Immature natural killer cell (primary cell): ENCODE data around the gene RASD1. TPM values are rescaled to one million over a fixed set of nuclear protein-coding genes. Genes with fewer than 3 reads are reported as not detected.

Experiments used
- DNase-seq, 3 donors: peaks; one replicate each; pipeline ENCODE4 v3.0.0; 2022; ENCODE audit warnings: mixed read lengths in 1 of 3
- H3K27ac Mint-ChIP-seq, 6 donors: one replicate each; pipeline ENCODE4 v1.8.0; 2020; ENCODE audit warnings: mixed read lengths in 6 of 6, mild to moderate bottlenecking in 5 of 6, inconsistent platforms in 4 of 6, moderate library complexity in 3 of 6
- H3K27me3 Mint-ChIP-seq, 3 donors: one replicate each; pipeline ENCODE4 v1.8.0; 2020 to 2021; ENCODE audit warnings: low read depth in 3 of 3, mild to moderate bottlenecking in 3 of 3, mixed read lengths in 3 of 3, moderate library complexity in 3 of 3, inconsistent platforms in 1 of 3
- H3K36me3 Mint-ChIP-seq, 3 donors: one replicate each; pipeline ENCODE4 v1.8.0; 2020; ENCODE audit warnings: mixed read lengths in 3 of 3, inconsistent platforms in 2 of 3, mild to moderate bottlenecking in 2 of 3
- H3K4me1 Mint-ChIP-seq, 2 donors: one replicate each; pipeline ENCODE4 v1.8.0; 2020; ENCODE audit warnings: inconsistent platforms in 2 of 2, mild to moderate bottlenecking in 2 of 2, mixed read lengths in 2 of 2, moderate library complexity in 1 of 2
- H3K4me3 Mint-ChIP-seq, 5 donors: one replicate each; pipeline ENCODE4 v1.8.0; 2020; ENCODE audit warnings: mild to moderate bottlenecking in 5 of 5, mixed read lengths in 5 of 5, inconsistent platforms in 3 of 5, moderate library complexity in 3 of 5
- H3K9me3 Mint-ChIP-seq, 6 donors: one replicate each; pipeline ENCODE4 v1.8.0; 2020; ENCODE audit warnings: mild to moderate bottlenecking in 6 of 6, mixed read lengths in 6 of 6, inconsistent platforms in 4 of 6, moderate library complexity in 3 of 6
- polyA plus RNA-seq, 3 donors: library from polyadenylated mRNA; unstranded; fragments of 300-500 nt; fragmentation: Illumina TruSeq; gene quantifications; one replicate each; pipeline ENCODE4 v1.2.3, GENCODE V29; 2021

RASD1 gene
- polyA plus RNA-seq, 3 donors from 2014 or later, result 0.43 to 1.2 (median 0.96) TPM

DNA sequence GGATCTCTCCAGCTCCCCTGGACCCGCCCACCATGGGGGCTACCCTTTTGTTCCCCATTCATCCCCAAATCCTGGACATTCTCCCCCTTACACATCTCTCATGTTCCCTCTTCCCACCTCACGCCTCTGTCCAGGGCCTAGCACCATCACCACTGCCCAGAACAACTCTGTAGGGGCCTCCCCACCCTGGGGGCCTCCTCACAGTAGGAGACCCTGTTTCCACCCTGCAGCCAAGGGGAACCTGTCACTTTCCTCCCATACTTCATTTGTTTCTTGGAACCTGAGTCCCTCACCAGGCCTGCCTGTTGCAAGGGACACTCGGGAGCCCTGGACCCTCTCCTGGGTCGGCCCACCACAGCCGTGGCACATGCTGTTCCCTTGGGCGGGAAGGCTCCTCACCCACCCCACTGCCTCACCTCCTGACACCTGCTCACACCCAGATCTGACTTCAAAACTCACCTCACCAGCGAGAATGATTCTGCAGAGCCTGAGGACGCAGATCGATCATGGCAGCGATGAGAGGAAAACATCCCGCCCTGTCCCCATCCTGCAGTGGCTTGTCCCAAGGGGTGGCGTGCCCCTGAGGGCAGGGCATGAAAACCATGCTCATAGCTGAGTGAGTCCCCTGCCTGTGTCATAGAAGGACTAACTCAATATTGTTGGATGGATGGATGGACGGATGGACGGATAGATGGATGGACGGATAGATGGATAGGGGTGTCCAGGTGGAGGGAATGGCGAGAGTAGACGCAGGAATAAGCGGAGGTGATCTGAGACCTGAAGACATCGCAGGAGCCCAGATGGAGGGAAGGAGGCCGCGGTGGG is 6.8 kb upstream of the RASD1 start:
- H3K36me3 Mint-ChIP-seq, result no peaks in the 10 kb centered on the region
- peak overlapping the region in 1 of 6 donors; percentile 72 for H3K27ac Mint-ChIP-seq
- no peak overlapping the region for H3K4me3 Mint-ChIP-seq
- peaks cover 0 to 3% (median 0%) of the 10 kb centered on the region in 3 donors for H3K27me3 Mint-ChIP-seq
- no peaks in the 10 kb centered on the region for H3K9me3 Mint-ChIP-seq
- no peak for DNase-seq
- H3K4me1 Mint-ChIP-seq, result no peaks in the 10 kb centered on the region

- Mint-ChIP-seq H3K9me3 (no peaks in the 10 kb centered on the region), H3K4me1 (peaks cover 0 to 3% of the 10 kb centered on the region in 2 donors), H3K27me3 (peaks cover 0 to 3% (median 0%) of the 10 kb centered on the region in 3 donors), H3K4me3 (no peak overlapping the region), H3K36me3 (no peaks in the 10 kb centered on the region), H3K27ac (no peak overlapping the region)
- no peak for DNase-seq
Measured at GRCh38 chr17:17500999-17501605, 4.9 kb upstream of the RASD1 start.

- no peak for DNase-seq
- no peak overlapping the region for H3K4me3 Mint-ChIP-seq
- H3K36me3 Mint-ChIP-seq, result no peaks in the 10 kb centered on the region
Measured at GRCh38 chr17:17499402-17500145, 3.4 kb upstream of the RASD1 start.

DNA sequence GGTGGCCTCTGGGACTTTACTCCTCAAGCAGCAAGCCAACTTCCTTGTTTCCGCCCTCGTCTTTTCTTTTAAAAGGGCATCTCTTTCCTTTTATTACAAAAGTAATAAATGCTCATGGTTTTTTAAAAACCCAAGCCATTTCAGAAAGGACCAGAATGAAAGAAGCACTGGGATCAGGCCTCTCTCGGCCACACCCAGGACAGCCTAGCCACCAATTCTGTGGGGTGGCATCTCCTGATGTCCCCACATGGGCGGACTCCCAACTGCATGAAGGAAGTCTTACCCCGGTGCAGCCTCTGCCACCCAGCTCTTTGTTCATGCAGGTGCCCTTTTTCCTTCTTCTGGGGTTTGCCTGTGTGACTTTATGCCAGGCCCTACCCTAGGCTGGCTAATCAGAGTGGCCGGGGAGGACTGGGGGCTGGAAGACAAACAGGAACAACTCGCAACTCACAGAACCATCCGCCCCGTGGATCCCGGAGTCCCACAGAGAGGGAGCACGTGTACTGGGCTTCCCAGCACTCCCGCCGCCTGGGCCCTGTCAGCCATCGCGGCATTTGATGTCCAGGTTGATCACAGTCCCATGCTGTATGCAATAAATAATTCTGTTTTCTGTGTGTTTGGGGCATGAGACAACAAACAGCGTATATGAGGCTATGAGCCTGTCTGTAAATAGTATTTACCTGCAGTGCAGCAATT is 2.6 kb upstream of the RASD1 start:
- peak overlapping the region in 2 of 5 donors; percentile 5 to 38 for H3K4me3 Mint-ChIP-seq

More at GRCh38 chr17:17499402-17500145, 3.4 kb upstream of the RASD1 start:
- no peaks in the 10 kb centered on the region for H3K9me3 Mint-ChIP-seq
- H3K27me3 Mint-ChIP-seq, result peaks cover 3 to 6% (median 5%) of the 10 kb centered on the region in 3 donors
- H3K4me1 Mint-ChIP-seq, result peaks cover 9 to 12% of the 10 kb centered on the region in 2 donors
- H3K27ac Mint-ChIP-seq, result no peak overlapping the region

GRCh38 chr17:17497845-17498520 is 1.8 kb upstream of the RASD1 start:
- DNase-seq, result no peak
- peak overlapping the region in 2 of 5 donors; percentile 45 to 67 for H3K4me3 Mint-ChIP-seq
- peaks cover 0 to 3% (median 0%) of the 10 kb centered on the region in 3 donors for H3K36me3 Mint-ChIP-seq
- H3K9me3 Mint-ChIP-seq, result no peaks in the 10 kb centered on the region
- peaks cover 3 to 6% (median 5%) of the 10 kb centered on the region in 3 donors for H3K27me3 Mint-ChIP-seq
- H3K27ac Mint-ChIP-seq, result no peak overlapping the region
- H3K4me1 Mint-ChIP-seq, result peaks cover 9 to 13% of the 10 kb centered on the region in 2 donors

More for the DNA sequence above, 2.6 kb upstream of the RASD1 start:
- Mint-ChIP-seq H3K4me1 (peaks cover 9 to 12% of the 10 kb centered on the region in 2 donors), H3K27ac (no peak overlapping the region), H3K9me3 (no peaks in the 10 kb centered on the region), H3K27me3 (peaks cover 3 to 6% (median 5%) of the 10 kb centered on the region in 3 donors), H3K36me3 (no peaks in the 10 kb centered on the region)
- DNase-seq, result no peak

- peaks cover 9 to 13% of the 10 kb centered on the region in 2 donors for H3K4me1 Mint-ChIP-seq
- H3K36me3 Mint-ChIP-seq, result peaks cover 3 to 8% (median 5%) of the 10 kb centered on the region in 3 donors
Measured at GRCh38 chr17:17497065-17497844, 1.1 kb upstream of the RASD1 start.

DNA sequence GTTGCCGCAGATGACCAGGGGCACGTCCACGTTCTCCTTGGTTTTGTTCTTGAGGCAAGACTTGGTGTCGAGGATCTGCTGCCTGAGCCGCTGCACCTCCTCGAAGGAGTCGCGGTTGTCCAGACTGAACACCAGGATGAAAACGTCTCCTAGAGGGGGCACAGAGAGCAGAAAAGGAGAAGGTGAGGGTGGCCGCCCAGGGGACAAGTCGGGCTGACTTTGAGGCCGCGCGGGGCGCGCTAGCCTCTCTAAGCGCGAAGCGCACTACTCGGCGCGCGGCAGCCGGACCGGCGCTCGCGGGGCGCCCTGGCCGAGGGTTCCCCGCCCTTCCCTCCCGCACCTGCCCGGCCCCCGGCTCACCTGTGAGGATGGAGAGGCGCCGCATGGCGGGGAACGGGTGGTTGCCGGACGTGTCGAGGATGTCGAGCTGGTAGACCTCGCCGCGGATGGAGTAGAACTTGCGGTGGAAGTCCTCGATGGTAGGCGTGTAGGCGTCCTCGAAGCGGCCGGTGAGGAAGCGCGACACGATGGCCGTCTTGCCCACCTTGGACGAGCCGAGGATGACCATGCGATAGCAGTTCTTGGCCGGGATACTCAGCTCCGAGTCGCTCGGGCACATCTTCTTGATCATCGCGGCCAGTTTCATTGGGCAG is 533 bp downstream of the RASD1 start:
- Mint-ChIP-seq H3K27ac (peak overlapping the region in 2 of 6 donors; percentile 31 to 74), H3K36me3 (peaks cover 3 to 12% (median 10%) of the 10 kb centered on the region in 3 donors), H3K9me3 (no peaks in the 10 kb centered on the region), H3K4me1 (peaks cover 9 to 13% of the 10 kb centered on the region in 2 donors), H3K4me3 (peak overlapping the region; percentile 68 to 90 (median 82)), H3K27me3 (peaks cover 3 to 5% (median 5%) of the 10 kb centered on the region in 3 donors)
- peak; percentile 18 to 22 (median 19) for DNase-seq

More at GRCh38 chr17:17497065-17497844, 1.1 kb upstream of the RASD1 start:
- DNase-seq, result no peak
- H3K9me3 Mint-ChIP-seq, result no peaks in the 10 kb centered on the region
- H3K27ac Mint-ChIP-seq, result no peak overlapping the region
- peaks cover 3 to 7% (median 5%) of the 10 kb centered on the region in 3 donors for H3K27me3 Mint-ChIP-seq
- H3K4me3 Mint-ChIP-seq, result peak overlapping the region; percentile 33 to 67 (median 45)

DNA sequence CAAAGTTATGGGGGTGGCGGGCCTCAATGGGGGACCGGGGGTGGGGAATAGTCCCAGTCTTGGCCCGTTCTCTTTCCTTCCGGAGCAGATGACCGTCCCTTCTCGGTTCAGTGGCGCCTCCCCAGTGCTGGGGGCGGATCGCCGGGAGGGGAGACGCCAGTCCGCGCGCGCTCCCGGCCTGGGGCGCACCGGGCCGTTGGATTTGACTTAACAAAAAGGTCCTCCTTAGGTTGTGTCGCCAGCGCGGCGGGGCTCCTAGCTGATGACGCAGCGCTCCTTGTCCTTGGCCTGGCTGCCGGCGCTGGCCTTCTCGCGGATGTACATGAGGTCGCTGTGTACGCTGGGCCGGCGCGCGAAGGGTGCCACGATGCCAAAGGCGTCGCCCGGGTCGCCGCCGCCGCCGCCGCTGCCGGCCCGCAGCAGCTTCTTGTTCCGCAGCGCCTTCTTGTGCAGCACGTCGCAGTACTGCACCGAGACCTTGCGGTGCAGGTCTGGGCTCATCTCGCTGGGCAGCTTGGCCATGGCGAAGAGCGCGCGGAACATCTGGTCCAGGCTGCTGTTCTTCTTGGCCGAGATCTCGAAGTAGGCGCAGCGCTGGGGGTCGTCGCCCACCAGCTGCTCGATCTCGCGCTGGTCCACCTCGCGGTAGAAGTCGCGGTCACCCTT is 1.2 kb downstream of the RASD1 start:
- peak in 2 of 3 donors; percentile 10 for DNase-seq
- Mint-ChIP-seq H3K4me3 (peak overlapping the region; percentile 68 to 90 (median 79)), H3K27me3 (peaks cover 3 to 5% (median 4%) of the 10 kb centered on the region in 3 donors), H3K9me3 (no peaks in the 10 kb centered on the region), H3K36me3 (peaks cover 3 to 12% (median 10%) of the 10 kb centered on the region in 3 donors), H3K27ac (peak overlapping the region in 1 of 6 donors; percentile 74), H3K4me1 (peaks cover 9 to 13% of the 10 kb centered on the region in 2 donors)

DNA sequence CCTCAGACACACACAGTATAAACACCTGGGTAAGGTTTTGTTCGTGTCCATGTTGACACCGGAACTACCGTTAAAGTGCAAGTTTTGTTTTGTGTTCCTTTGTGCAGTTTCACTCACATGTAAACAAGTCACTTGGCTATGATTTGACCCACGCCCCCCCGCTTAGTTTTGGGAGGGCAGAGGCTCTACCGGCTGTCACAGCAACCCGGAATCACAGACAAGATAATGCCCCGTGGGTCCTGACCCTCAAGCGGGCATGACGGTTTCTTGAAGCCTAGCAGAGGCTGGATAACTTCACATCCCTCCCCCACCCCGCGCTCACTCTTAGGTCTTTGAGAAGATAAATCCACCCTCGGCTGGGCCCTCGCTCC is 1.7 kb downstream of the RASD1 start:
- Mint-ChIP-seq H3K27ac (no peak overlapping the region), H3K36me3 (peaks cover 6 to 12% (median 10%) of the 10 kb centered on the region in 3 donors), H3K4me3 (peak overlapping the region; percentile 8 to 40 (median 25)), H3K27me3 (peaks cover 3 to 5% (median 4%) of the 10 kb centered on the region in 3 donors), H3K4me1 (peaks cover 9 to 13% of the 10 kb centered on the region in 2 donors), H3K9me3 (no peaks in the 10 kb centered on the region)
- DNase-seq, result no peak

GRCh38 chr17:17493986-17494466 is 2.2 kb downstream of the RASD1 start:
- no peak for DNase-seq
- Mint-ChIP-seq H3K27ac (no peak overlapping the region), H3K4me1 (peaks cover 9 to 13% of the 10 kb centered on the region in 2 donors), H3K9me3 (no peaks in the 10 kb centered on the region), H3K27me3 (peaks cover 3 to 5% (median 4%) of the 10 kb centered on the region in 3 donors), H3K36me3 (peaks cover 7 to 12% (median 10%) of the 10 kb centered on the region in 3 donors), H3K4me3 (peak overlapping the region in 4 of 5 donors; percentile 17 to 48 (median 40))
